B cell (primary cell): ENCODE measurements around the gene NAA10. TPM values are rescaled to one million over a fixed set of nuclear protein-coding genes. Genes with fewer than 3 reads are reported as not detected.

Source experiments
- ATAC-seq: fragments of 200-7000 bp; cut with Tn5 transposase; one replicate; pipeline ENCODE4 v1.10.0; 2021; ENCODE audit warnings: low read depth, mild to moderate bottlenecking, moderate number of reproducible peaks, moderate library complexity
- CTCF ChIA-PET: fragments of 350-600 bp; sonication (Branson Sonifier 250); formaldehyde crosslinking; loops from one replicate; lab custom pipeline; 2021; ENCODE audit warnings: antibody characterized with exemption, inconsistent platforms; lab: Charles Lee
- POLR2A ChIA-PET: fragments of 350-600 bp; sonication (Branson Sonifier 250); formaldehyde crosslinking; loops from one replicate; lab custom pipeline; 2021; ENCODE audit warnings: antibody characterized with exemption; lab: Charles Lee
- DNase-seq: peaks from one replicate; pipeline ENCODE4 v3.0.0; 2013
- H2AFZ ChIP-seq: 2 replicates; pipeline ENCODE4 v1.6.1; 2012; ENCODE audit warnings: mild to moderate bottlenecking, low read depth, low read length; ENCODE audit not compliant: insufficient read depth, poor library complexity, severe bottlenecking
- H3K27ac ChIP-seq, 2 donors: 1 replicate in 1 of 2; 2 replicates in 1 of 2; pipeline ENCODE4 v1.5.1; 2012 to 2013; ENCODE audit warnings: low read length in 2 of 2, mild to moderate bottlenecking in 2 of 2, moderate library complexity in 1 of 2
- H3K27me3 ChIP-seq, 4 experiments: fragments of 200-600 bp in 1 of 4; sonication (generic) in 1 of 4; replicated peaks in 1 of 4; 1 replicate in 2 of 4; 2 replicates in 2 of 4; pipeline versions ENCODE4 v1.6.1 to v1.7.0; 2013 to 2016; ENCODE audit warnings: low read length in 3 of 4, mild to moderate bottlenecking in 2 of 4, mixed read lengths in 1 of 4, moderate library complexity in 1 of 4; ENCODE audit not compliant: insufficient read depth in 4 of 4, control insufficient read depth in 3 of 4; ENCODE audit errors: control extremely low read depth in 1 of 4
- H3K36me3 ChIP-seq, 2 experiments: replicated peaks in 1 of 2; 1 replicate in 1 of 2; 2 replicates in 1 of 2; pipeline versions ENCODE4 v1.6.1 to v1.7.1; 2013; ENCODE audit warnings: low read length in 1 of 2; ENCODE audit not compliant: insufficient read depth in 2 of 2, control insufficient read depth in 1 of 2; ENCODE audit errors: control extremely low read depth in 1 of 2, extremely low read depth in 1 of 2
- H3K4me1 ChIP-seq, 2 donors: fragments of 200-600 bp in 1 of 2; sonication (generic) in 1 of 2; 1 replicate in 1 of 2; 2 replicates in 1 of 2; pipeline versions ENCODE4 v1.5.1 to v1.6.1; 2013 to 2017; ENCODE audit warnings: low read length in 2 of 2; ENCODE audit not compliant: control insufficient read depth in 2 of 2, insufficient read depth in 2 of 2
- H3K4me2 ChIP-seq: replicated peaks from 2 replicates; pipeline ENCODE3; 2012; ENCODE audit warnings: mild to moderate bottlenecking, low read depth, low read length; ENCODE audit not compliant: poor library complexity, severe bottlenecking
- H3K4me3 ChIP-seq, 5 experiments: fragments of 200-600 bp in 1 of 5; sonication (generic) in 1 of 5; 1 replicate in 3 of 5; 2 replicates in 2 of 5; pipeline versions ENCODE4 v1.5.1 to v1.7.0; 2011 to 2016; ENCODE audit warnings: low read length in 4 of 5, mild to moderate bottlenecking in 4 of 5, low read depth in 2 of 5, control low read depth in 1 of 5, moderate library complexity in 1 of 5; ENCODE audit not compliant: insufficient read depth in 1 of 5; ENCODE audit errors: control extremely low read depth in 1 of 5, extremely low read depth in 1 of 5
- H3K79me2 ChIP-seq: fragments of 200-600 bp; sonication (generic); one replicate; pipeline ENCODE4 v1.6.0; 2016; ENCODE audit warnings: low read length; ENCODE audit not compliant: control insufficient read depth, insufficient read depth
- H3K9ac ChIP-seq: fragments of 200-600 bp; sonication (generic); 2 replicates; pipeline ENCODE4 v1.6.1; 2017; ENCODE audit warnings: mild to moderate bottlenecking, low read length, moderate library complexity
- H3K9me3 ChIP-seq, 3 donors: one replicate each; pipeline versions ENCODE4 v1.6.1 to v1.7.1; 2013; ENCODE audit warnings: low read length in 2 of 3; ENCODE audit not compliant: control insufficient read depth in 2 of 3, insufficient read depth in 1 of 3; ENCODE audit errors: control extremely low read depth in 1 of 3
- H4K20me1 ChIP-seq: 2 replicates; pipeline ENCODE4 v1.6.0; 2012; ENCODE audit warnings: mild to moderate bottlenecking, low read length; ENCODE audit not compliant: insufficient read depth, control insufficient read depth, poor library complexity, severe bottlenecking
- H3K27ac Mint-ChIP-seq: one replicate; pipeline ENCODE4 v1.8.0; 2021; ENCODE audit warnings: mixed read lengths
- H3K27me3 Mint-ChIP-seq: one replicate; pipeline ENCODE4 v1.8.0; 2021; ENCODE audit warnings: mixed read lengths
- H3K4me1 Mint-ChIP-seq: one replicate; pipeline ENCODE4 v1.8.0; 2021; ENCODE audit warnings: mixed read lengths
- H3K4me3 Mint-ChIP-seq: one replicate; pipeline ENCODE4 v1.8.0; 2021; ENCODE audit warnings: mixed read lengths
- H3K9me3 Mint-ChIP-seq: one replicate; pipeline ENCODE4 v1.8.0; 2022; ENCODE audit warnings: mixed read lengths; ENCODE audit not compliant: insufficient read depth
- EZH2 ChIP-seq: IDR thresholded peaks from 2 replicates; pipeline ENCODE4 v1.6.1; 2012; ENCODE audit warnings: borderline replicate concordance, low read depth, mild to moderate bottlenecking, moderate library complexity, low read length; ENCODE audit not compliant: insufficient read depth, poor library complexity, severe bottlenecking
- WGBS: methylation state at CpG from one replicate; pipeline ENCODE4 v1.1.5; 2013; ENCODE audit warnings: missing lambda C conversion rate; ENCODE audit not compliant: insufficient coverage; 5-methylcytosine and 5-hydroxymethylcytosine counted together
- intact Hi-C: fragments of 100-400 bp; cut with micrococcal nuclease; formaldehyde crosslinking; loops from one replicate; pipeline ENCODE4 v1.10.0; 2022
- polyA plus RNA-seq: library from polyadenylated mRNA; depleted of rRNA; stranded (reverse); fragments of >200 nt; gene quantifications from 2 replicates; pipeline ENCODE4 v1.2.3, GENCODE V29; 2012
- total RNA-seq, 2 donors: library from RNA; stranded (reverse); fragments of 120-200 nt in 1 of 2; gene quantifications; 1 replicate in 1 of 2; 2 replicates in 1 of 2; pipeline versions ENCODE4 v1.2.3 to v1.2.4, GENCODE V29; 2013 to 2022
- TF ChIP-seq, protein P1 (sequence below): fragments of 200-600 bp; IDR thresholded peaks from one replicate; pipeline ENCODE4 v1.8.0; 2022; ENCODE audit warnings: antibody characterized with exemption, mild to moderate bottlenecking

NAA10 gene
- total and polyA plus RNA-seq, 2 donors (not counting 1 experiment from before 2014, with no cell fraction given) = 78.3 to 102 TPM

DNA sequence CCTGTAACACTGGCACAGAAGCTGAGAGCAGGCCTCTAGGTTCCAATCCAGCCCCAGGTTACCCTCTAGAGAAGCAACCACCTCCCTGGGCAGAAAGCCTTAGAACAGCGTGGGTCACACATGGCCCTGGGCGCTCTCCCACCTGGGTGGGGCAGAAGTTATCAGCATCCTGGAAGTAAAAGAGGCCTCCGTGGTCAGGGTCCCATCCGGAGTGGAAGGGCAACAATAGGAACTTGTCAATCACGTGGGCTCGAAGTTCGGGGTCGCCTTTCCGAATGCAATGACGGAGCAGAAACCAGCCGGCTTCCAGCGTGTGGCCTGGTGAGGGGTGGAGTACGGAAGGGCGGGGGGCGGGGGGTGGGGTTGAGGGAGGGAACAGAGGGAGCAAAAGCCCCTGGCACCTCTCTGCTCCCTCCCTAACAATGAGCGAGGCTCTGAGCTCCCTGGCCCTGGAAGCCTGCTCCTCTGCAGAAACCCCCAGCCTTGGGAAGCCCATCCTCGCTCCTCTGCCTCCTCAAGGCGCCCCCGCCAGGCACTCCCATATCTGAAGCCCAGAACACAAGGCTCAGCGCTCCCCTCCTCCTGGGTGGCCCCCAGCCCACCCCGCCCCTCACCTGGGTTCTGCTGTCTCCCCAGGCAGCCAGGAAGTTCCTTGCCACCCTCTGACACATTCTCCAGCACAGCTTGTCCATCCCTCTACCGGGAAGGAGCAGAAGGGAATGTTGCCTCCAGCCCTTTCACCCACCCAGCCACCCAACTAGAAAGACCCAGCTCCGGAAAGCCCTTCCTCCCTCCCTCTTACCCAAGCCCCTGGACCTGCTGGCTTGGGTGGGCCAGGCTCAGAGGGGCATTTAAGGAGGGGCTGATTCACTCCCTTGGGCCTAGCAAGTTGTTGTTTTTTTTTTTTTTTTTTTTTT, 6.8 kb upstream of the NAA10 start:
- peaks cover 14% of the 10 kb centered on the region for H3K79me2 ChIP-seq
- no peaks in the 10 kb centered on the region for H4K20me1 ChIP-seq
- H3K27me3 Mint-ChIP-seq = no peaks in the 10 kb centered on the region
- H3K4me3 Mint-ChIP-seq = peak overlapping the region; percentile 63
- peak overlapping the region; percentile 57 for H3K4me2 ChIP-seq
- POLR2A ChIA-PET = interaction anchor here (0.5 kb wide), 1 partner anchor 61 kb away, joined by 3 read pairs; no protein-coding TSS in a partner anchor
- intact Hi-C loops = no loop called here
- H3K27ac ChIP-seq = no peak overlapping the region
- peaks cover 16% of the 10 kb centered on the region for H3K4me1 Mint-ChIP-seq
- no peaks in the 10 kb centered on the region for H3K9me3 Mint-ChIP-seq
- no peak overlapping the region for H3K27ac Mint-ChIP-seq
- H2AFZ ChIP-seq = peak overlapping the region; percentile 38
- no peaks in the 10 kb centered on the region for H3K9me3 ChIP-seq
- H3K27me3 ChIP-seq = no peaks in the 10 kb centered on the region
- CTCF ChIA-PET = interaction anchor here (15.4 kb wide), 1 partner anchor 16 kb away, joined by 325 read pairs; the partner anchor contains the start of gene ARHGAP4
- DNase-seq (no peak), ATAC-seq (no peak)
- H3K4me1 ChIP-seq = peaks cover 9 to 34% of the 10 kb centered on the region in 2 donors
- WGBS = 31% methylated on average over 6 of the region's 23 CpGs
- no peak for TF ChIP-seq EZH2
- TF ChIP-seq, protein P1, sequence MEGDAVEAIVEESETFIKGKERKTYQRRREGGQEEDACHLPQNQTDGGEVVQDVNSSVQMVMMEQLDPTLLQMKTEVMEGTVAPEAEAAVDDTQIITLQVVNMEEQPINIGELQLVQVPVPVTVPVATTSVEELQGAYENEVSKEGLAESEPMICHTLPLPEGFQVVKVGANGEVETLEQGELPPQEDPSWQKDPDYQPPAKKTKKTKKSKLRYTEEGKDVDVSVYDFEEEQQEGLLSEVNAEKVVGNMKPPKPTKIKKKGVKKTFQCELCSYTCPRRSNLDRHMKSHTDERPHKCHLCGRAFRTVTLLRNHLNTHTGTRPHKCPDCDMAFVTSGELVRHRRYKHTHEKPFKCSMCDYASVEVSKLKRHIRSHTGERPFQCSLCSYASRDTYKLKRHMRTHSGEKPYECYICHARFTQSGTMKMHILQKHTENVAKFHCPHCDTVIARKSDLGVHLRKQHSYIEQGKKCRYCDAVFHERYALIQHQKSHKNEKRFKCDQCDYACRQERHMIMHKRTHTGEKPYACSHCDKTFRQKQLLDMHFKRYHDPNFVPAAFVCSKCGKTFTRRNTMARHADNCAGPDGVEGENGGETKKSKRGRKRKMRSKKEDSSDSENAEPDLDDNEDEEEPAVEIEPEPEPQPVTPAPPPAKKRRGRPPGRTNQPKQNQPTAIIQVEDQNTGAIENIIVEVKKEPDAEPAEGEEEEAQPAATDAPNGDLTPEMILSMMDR = no peak
- H3K36me3 ChIP-seq = no peaks in the 10 kb centered on the region
- no peak overlapping the region for H3K9ac ChIP-seq
- H3K4me3 ChIP-seq = peak overlapping the region in 2 of 5 experiments; percentile 8 to 15

DNA sequence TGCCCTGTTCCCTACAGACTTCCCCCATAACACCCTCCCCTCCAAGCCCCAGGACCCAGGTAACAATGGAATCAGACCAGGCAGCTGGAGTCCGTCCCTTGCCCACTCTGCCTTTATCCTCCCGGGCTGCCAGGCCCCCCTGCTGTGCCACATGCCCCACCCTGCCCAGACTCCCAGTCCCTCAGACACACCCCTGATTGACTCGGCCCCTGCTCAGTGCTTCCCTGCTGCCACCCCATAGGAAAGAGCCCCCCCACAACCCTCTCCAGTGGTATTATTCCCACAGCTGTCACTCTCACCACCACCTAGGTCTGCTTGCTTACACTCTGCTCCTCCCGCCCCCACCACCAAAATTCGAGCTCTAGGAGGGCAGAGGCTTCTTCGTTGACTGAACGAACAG, 4.7 kb upstream of the NAA10 start:
- Histone ChIP-seq H3K79me2 (peaks cover 14% of the 10 kb centered on the region), H3K9me3 (no peaks in the 10 kb centered on the region), H4K20me1 (no peaks in the 10 kb centered on the region), H3K4me2 (no peak overlapping the region), H3K9ac (no peak overlapping the region), H3K27me3 (no peaks in the 10 kb centered on the region), H3K36me3 (no peaks in the 10 kb centered on the region), H3K4me1 (peaks cover 9 to 35% of the 10 kb centered on the region in 2 donors), H3K4me3 (no peak overlapping the region), H3K27ac (no peak overlapping the region), H2AFZ (no peak overlapping the region)
- peaks cover 14% of the 10 kb centered on the region for H3K4me1 Mint-ChIP-seq
- no peak overlapping the region for H3K4me3 Mint-ChIP-seq
- no peaks in the 10 kb centered on the region for H3K27me3 Mint-ChIP-seq
- TF ChIP-seq, protein P1 = no peak
- no peak for TF ChIP-seq EZH2
- intact Hi-C loops = no loop called here
- DNase-seq (no peak), ATAC-seq (no peak)
- H3K9me3 Mint-ChIP-seq = no peaks in the 10 kb centered on the region
- no peak overlapping the region for H3K27ac Mint-ChIP-seq
- ChIA-PET CTCF (interaction anchor here (0.9 to 15.4 kb wide), 3 partner anchors 8 to 176 kb away, joined by 3 to 325 read pairs (median 59); partner anchors contain the start of genes ARHGAP4, PLXNB3 and RENBP), POLR2A (interaction anchor here (1.2 to 1.6 kb wide), 3 partner anchors 13 to 16 kb away, joined by 3 to 5 read pairs (median 4); no protein-coding TSS in a partner anchor)
- WGBS = 73% methylated on average over 2 of the region's 7 CpGs
